Mucosa of descending colon (tissue), 3 donors: ENCODE results near the gene FBXW10B. TPM values are rescaled to one million over a fixed set of nuclear protein-coding genes. Genes with fewer than 3 reads are reported as not detected.
"Not testable (repeated sequence)": the region's sequence is repeated elsewhere in the genome, so short reads cannot be mapped to it uniquely, and the experiment has no call there.

Source experiments
- ATAC-seq: fragments of 200-7000 bp; cut with Tn5 transposase; one replicate; pipeline ENCODE4 v1.9.1; 2020; ENCODE audit warnings: mild to moderate bottlenecking, moderate library complexity
- DNase-seq, 3 donors: peaks; one replicate each; pipeline ENCODE4 v3.0.0-alpha.2; 2020
- H3K36me3 ChIP-seq: fragments of 200-600 bp; one replicate; pipeline ENCODE4 v1.8.0; 2021; ENCODE audit warnings: low read depth, mild to moderate bottlenecking
- H3K4me1 ChIP-seq: fragments of 200-600 bp; one replicate; pipeline ENCODE4 v1.8.0; 2021; ENCODE audit warnings: low read depth, mild to moderate bottlenecking
- H3K4me3 ChIP-seq: fragments of 200-600 bp; one replicate; pipeline ENCODE4 v1.8.0; 2021; ENCODE audit warnings: mild to moderate bottlenecking
- H3K9me3 ChIP-seq: fragments of 200-600 bp; one replicate; pipeline ENCODE4 v1.8.0; 2021; ENCODE audit warnings: mild to moderate bottlenecking
- intact Hi-C, 2 donors: fragments of 100-400 bp; cut with DNase I in 1 of 2; cut with micrococcal nuclease in 1 of 2; formaldehyde crosslinking; loops; one replicate each; pipeline versions ENCODE4 v1.11.0 to v1.11.1; 2022; cut with DNase I, micrococcal nuclease
- total RNA-seq, 3 donors: library from RNA; stranded (reverse); fragmentation: NEBNext Ultra II Directional in 2 of 3; extraction: Animal tissue kit (Norgen Biotek cat#: 25700) in 2 of 3; gene quantifications; one replicate each; pipeline versions ENCODE4 v1.2.1 to v1.2.4, GENCODE V29; 2021 to 2023
- donor health status: DM: no; HTN: no; CAD: no; lungs with moderate emphysema.
- donor health status: DM: no; HTN: no; CAD: no.
- donor health status: DM: no; HTN: yes; CAD: no.

FBXW10B gene
- total RNA-seq, 3 donors from 2014 or later, result 0.75 to 1.3 (median 0.82) TPM

- DNase-seq, H3K9me3 ChIP-seq, H3K4me3 ChIP-seq, H3K4me1 ChIP-seq, intact Hi-C loops, H3K36me3 ChIP-seq, ATAC-seq: not testable (repeated sequence)
These were observed 11.5 kb upstream of the FBXW10B start for GRCh38 chr17:15630930-15631453.

- H3K9me3 ChIP-seq, DNase-seq, intact Hi-C loops, ATAC-seq, H3K4me1 ChIP-seq, H3K4me3 ChIP-seq, H3K36me3 ChIP-seq: not testable (repeated sequence)
These were observed 10.5 kb upstream of the FBXW10B start for GRCh38 chr17:15629991-15630390.

DNA sequence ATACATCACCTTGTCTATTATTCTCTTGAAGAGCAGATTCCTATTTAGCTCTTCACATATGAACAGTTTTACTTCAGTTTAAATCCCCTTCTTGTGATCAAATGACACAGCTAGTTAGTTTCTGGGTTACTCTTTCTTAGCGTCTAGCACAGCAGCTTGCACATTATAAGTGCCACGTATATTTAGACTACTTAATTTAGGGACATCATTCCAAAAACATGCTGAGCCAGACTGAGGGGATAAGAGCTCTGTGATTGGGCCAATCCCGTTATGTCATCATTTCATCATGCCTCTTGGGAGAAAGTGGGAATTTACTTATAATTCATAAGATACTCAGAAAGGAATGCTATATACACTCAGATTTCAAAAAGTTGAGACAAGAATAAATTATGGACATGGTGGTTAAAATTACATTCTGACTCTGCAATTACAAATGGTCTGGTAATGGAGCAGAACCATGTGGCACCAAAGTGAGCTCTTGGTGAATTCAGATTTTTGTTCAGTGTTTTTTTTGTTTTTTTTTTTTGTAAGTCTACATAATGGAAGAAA lies 4.2 kb upstream of the FBXW10B start:
- H3K36me3 ChIP-seq, H3K4me1 ChIP-seq, ATAC-seq, H3K9me3 ChIP-seq, intact Hi-C loops, H3K4me3 ChIP-seq, DNase-seq: not testable (repeated sequence)

DNA sequence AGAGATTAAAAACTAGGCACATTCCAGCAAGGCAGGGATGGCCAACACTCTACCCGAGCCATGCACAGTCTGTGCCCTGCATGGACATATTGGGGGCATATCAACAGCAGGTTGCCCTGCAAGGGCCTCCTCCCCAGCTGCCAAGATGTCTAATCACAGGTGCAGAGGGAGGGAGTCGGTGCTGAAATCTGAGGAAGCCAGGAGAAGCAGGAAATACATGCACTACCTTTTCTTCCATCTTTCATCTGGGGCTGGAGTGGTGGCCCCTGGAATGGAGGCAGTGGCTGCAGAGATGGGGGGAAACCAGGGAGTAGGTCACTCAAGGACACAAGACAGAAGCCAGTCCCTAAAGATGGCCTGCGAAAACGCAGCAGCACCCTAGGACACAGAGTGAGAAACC lies 3.8 kb upstream of the FBXW10B start:
- DNase-seq, intact Hi-C loops, ATAC-seq, H3K4me3 ChIP-seq, H3K9me3 ChIP-seq, H3K4me1 ChIP-seq, H3K36me3 ChIP-seq: not testable (repeated sequence)

- not testable (repeated sequence) for DNase-seq, H3K4me3 ChIP-seq
- peak; percentile 90 for ATAC-seq
These were observed 2.6 kb upstream of the FBXW10B start for GRCh38 chr17:15622124-15622523.

DNA sequence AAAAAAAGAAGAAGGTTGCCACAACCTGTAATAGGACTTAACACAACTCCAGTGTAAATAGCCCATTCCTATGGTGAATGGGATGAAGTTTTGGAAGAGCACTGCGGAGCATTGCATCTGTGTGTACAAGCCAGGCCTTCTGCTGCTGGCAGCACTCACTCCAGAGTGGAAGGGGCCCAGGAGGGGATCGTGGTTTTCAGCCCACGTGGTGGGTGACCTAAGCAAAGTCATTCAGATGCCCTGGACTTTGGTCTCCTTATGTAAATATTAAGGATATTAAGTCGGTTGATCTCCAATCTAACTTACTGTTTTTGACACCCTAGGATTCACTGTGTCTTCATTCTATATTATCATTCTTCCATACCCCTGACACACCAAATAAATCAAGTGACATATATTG lies 2.7 kb downstream of the FBXW10B start:
- H3K4me3 ChIP-seq, ATAC-seq, H3K4me1 ChIP-seq, DNase-seq, H3K36me3 ChIP-seq, intact Hi-C loops, H3K9me3 ChIP-seq: not testable (repeated sequence)

More at GRCh38 chr17:15622124-15622523, 2.6 kb upstream of the FBXW10B start:
- H3K36me3 ChIP-seq, intact Hi-C loops, H3K9me3 ChIP-seq, H3K4me1 ChIP-seq: not testable (repeated sequence)

DNA sequence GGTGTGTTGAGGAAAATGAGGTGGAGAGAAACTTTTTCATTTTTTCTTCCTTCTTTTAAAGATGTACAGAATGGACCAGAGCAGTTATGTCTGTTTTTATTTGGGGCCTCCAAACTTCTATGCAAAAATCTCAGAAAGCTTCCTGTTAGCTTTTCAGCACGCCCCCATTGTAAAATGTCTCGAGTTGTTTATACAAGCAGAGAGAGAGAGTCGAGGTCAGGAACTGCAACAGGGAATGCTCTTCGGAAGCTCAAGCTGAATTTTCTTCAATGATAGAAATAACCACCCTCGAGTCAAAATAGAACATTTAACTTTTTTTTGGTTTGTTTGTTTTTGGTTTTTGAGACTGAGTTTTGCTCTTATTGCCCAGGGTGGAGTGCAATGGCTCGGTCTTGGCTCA lies 3.7 kb downstream of the FBXW10B start:
- ATAC-seq, H3K9me3 ChIP-seq, intact Hi-C loops, H3K4me3 ChIP-seq, H3K4me1 ChIP-seq, H3K36me3 ChIP-seq: not testable (repeated sequence)
- peak in 1 of 3 donors; percentile 11 for DNase-seq

DNA sequence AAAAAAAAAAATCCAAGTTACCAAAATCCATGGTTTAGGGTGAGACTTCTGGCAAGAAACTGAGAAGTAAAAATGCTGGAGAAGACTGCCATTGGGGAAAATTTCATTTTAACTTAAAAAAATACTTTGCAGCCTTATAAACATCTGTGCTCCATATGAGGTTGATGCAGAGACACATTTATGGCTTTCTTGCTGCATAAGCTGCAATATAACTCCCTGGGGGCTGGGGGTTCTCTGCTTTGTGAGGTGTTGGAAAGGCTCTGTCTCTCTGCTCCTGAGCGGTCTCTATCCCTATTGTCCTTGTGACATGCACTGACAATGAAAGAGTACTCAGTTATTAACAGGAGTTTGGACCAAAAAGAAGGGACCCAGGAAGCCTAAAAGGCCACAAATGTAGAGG lies 6.4 kb downstream of the FBXW10B start:
- intact Hi-C loops, H3K36me3 ChIP-seq: not testable (repeated sequence)

DNA sequence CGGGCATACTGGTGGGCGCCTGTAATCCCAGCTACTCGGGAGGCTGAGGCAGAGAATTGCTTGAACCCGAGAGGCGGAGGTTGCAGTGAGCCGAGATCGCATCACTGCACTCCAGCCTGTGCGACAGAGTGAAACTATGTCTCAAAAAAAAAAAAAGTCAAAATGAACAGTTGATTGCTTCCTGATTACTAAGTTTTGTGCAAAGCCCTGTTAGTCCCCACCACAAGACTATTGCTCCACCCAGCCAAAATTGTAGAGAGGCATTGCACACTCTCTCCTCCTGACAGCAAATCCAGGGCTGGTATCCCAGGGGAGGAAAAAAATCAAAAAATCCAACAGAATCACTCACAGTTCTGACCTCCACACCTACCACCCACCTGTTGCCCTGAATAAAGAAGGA lies 26.5 kb downstream of the FBXW10B start:
- ATAC-seq, intact Hi-C loops, H3K4me3 ChIP-seq, H3K4me1 ChIP-seq, H3K9me3 ChIP-seq, DNase-seq, H3K36me3 ChIP-seq: not testable (repeated sequence)

More for the DNA sequence above, 6.4 kb downstream of the FBXW10B start:
- not testable (repeated sequence) for ATAC-seq, H3K4me1 ChIP-seq, H3K9me3 ChIP-seq, H3K4me3 ChIP-seq, DNase-seq

GRCh38 chr17:15591986-15592385 lies 27.5 kb downstream of the FBXW10B start:
- DNase-seq, ATAC-seq, intact Hi-C loops, H3K4me1 ChIP-seq, H3K9me3 ChIP-seq, H3K4me3 ChIP-seq, H3K36me3 ChIP-seq: not testable (repeated sequence)

GRCh38 chr17:15590844-15591243 lies 28.7 kb downstream of the FBXW10B start:
- DNase-seq, H3K4me3 ChIP-seq, ATAC-seq, H3K9me3 ChIP-seq, intact Hi-C loops, H3K4me1 ChIP-seq, H3K36me3 ChIP-seq: not testable (repeated sequence)

- DNase-seq, H3K4me1 ChIP-seq, intact Hi-C loops, H3K4me3 ChIP-seq, H3K36me3 ChIP-seq, H3K9me3 ChIP-seq: not testable (repeated sequence)
- ATAC-seq, result peak; percentile 59
These were observed 29.7 kb downstream of the FBXW10B start for GRCh38 chr17:15589544-15590536.

GRCh38 chr17:15588017-15588416 lies 31.5 kb downstream of the FBXW10B start:
- H3K9me3 ChIP-seq, H3K36me3 ChIP-seq, ATAC-seq, H3K4me3 ChIP-seq, DNase-seq, intact Hi-C loops, H3K4me1 ChIP-seq: not testable (repeated sequence)

DNA sequence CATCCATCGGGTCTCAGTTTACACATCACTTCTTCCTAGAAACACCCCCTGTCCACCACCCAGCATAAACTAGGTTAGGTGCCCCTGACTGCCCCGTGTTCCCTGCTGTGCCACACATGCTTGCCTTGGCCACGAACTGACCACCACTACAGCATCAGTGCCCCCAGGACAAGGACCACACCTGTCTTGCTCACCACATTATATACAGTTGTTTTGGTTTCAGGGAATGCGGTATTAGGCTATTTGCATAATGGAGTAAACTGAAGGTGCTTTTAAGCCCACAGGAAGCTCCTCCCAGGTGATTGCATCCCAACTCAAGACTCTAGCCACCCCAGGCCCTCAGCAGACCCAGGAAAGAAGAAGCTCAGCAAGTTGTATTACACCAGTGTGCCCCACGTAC lies 36.2 kb downstream of the FBXW10B start:
- H3K9me3 ChIP-seq, ATAC-seq, DNase-seq, H3K36me3 ChIP-seq, H3K4me3 ChIP-seq, intact Hi-C loops, H3K4me1 ChIP-seq: not testable (repeated sequence)
